PC-3 (cell line): ENCODE measurements around the gene KIAA1217. TPM values are rescaled to one million over a fixed set of nuclear protein-coding genes. Genes with fewer than 3 reads are reported as not detected.

ENCODE experiments used
- ATAC-seq: fragments of 200-7000 bp; cut with Tn5 transposase; 2 replicates; pipeline ENCODE4 v1.9.1; 2020; ENCODE audit warnings: mild to moderate bottlenecking, moderate library complexity
- BruUV-seq: library from RNA; stranded (reverse); fragments of 400-500 nt; replicated peaks from 2 replicates; lab custom pipeline; 2021; lab: Mats Ljungman, UMichigan
- CTCF ChIA-PET: fragments of 300-600 bp; sonication (Branson Sonifier 250); formaldehyde crosslinking; loops from one replicate; lab custom pipeline; 2022; ENCODE audit warnings: antibody characterized with exemption; lab: Charles Lee
- POLR2A ChIA-PET: fragments of 300-600 bp; sonication (Branson Sonifier 250); formaldehyde crosslinking; loops from one replicate; lab custom pipeline; 2022; ENCODE audit warnings: antibody characterized with exemption; ENCODE audit not compliant: unreplicated experiment; lab: Charles Lee
- DNase-seq: peaks from one replicate; pipeline ENCODE4 v3.0.0-alpha.2; 2015
- H2AFZ ChIP-seq: fragments of 300-600 bp; sonication (generic); 2 replicates; pipeline ENCODE4 v1.6.0; 2016; ENCODE audit warnings: antibody characterized with exemption, low read length
- H3F3A ChIP-seq: fragments of 300-600 bp; sonication (generic); one replicate; pipeline ENCODE4 v1.6.0; 2017; ENCODE audit warnings: antibody characterized with exemption, low read length, control low read depth, mild to moderate bottlenecking; ENCODE audit not compliant: unreplicated experiment
- H3K27ac ChIP-seq: fragments of 300-600 bp; sonication (generic); 2 replicates; pipeline ENCODE4 v1.5.1; 2016; ENCODE audit warnings: mild to moderate bottlenecking, low read length
- H3K27me3 ChIP-seq: fragments of 300-600 bp; sonication (generic); 2 replicates; pipeline ENCODE4 v1.6.1; 2016; ENCODE audit warnings: low read length, mixed read lengths
- H3K36me3 ChIP-seq: fragments of 300-600 bp; sonication (generic); 2 replicates; pipeline ENCODE4 v1.6.1; 2016; ENCODE audit warnings: low read depth, mixed run types, low read length, mixed read lengths
- H3K4me1 ChIP-seq: fragments of 300-600 bp; sonication (generic); 2 replicates; pipeline ENCODE4 v1.5.1; 2016; ENCODE audit warnings: low read length; ENCODE audit not compliant: insufficient read depth
- H3K4me2 ChIP-seq: fragments of 300-600 bp; sonication (generic); 2 replicates; pipeline ENCODE4 v1.6.0; 2016; ENCODE audit warnings: low read length
- H3K4me3 ChIP-seq: fragments of 300-600 bp; sonication (generic); 2 replicates; pipeline ENCODE4 v1.5.1; 2016; ENCODE audit warnings: mild to moderate bottlenecking, low read length, mixed read lengths
- H3K79me2 ChIP-seq: fragments of 300-600 bp; sonication (generic); 2 replicates; pipeline ENCODE4 v1.6.1; 2017; ENCODE audit warnings: low read length, mixed read lengths
- H3K9ac ChIP-seq: fragments of 300-600 bp; sonication (generic); 2 replicates; pipeline ENCODE4 v1.6.0; 2016; ENCODE audit warnings: mild to moderate bottlenecking, low read length
- H3K9me2 ChIP-seq: fragments of 300-600 bp; sonication (generic); replicated peaks from 2 replicates; pipeline ENCODE4 v1.6.1; 2016; ENCODE audit warnings: mixed run types, low read length, mixed read lengths
- H3K9me3 ChIP-seq: fragments of 300-600 bp; sonication (generic); 2 replicates; pipeline ENCODE4 v1.6.1; 2016; ENCODE audit warnings: low read length, mixed read lengths
- H4K20me1 ChIP-seq: fragments of 300-600 bp; sonication (generic); 2 replicates; pipeline ENCODE4 v1.6.1; 2016; ENCODE audit warnings: low read length, mixed read lengths
- EZH2 ChIP-seq: fragments of 300-600 bp; sonication (generic); IDR thresholded peaks from one replicate; pipeline ENCODE4 v1.6.1; 2017; ENCODE audit warnings: antibody characterized with exemption, mild to moderate bottlenecking, low read length; ENCODE audit not compliant: unreplicated experiment
- EZH2phosphoT487 ChIP-seq: fragments of 300-600 bp; sonication (generic); IDR thresholded peaks from 2 replicates; pipeline ENCODE4 v1.6.1; 2018; ENCODE audit warnings: mild to moderate bottlenecking, antibody characterized with exemption, low read length, borderline replicate concordance
- intact Hi-C: fragments of 100-400 bp; cut with micrococcal nuclease; formaldehyde crosslinking; loops from 2 replicates; pipeline ENCODE4 v1.9.0; 2023
- total RNA-seq: library from RNA; depleted of rRNA; stranded (reverse); fragments of >200 nt; gene quantifications from 2 replicates; pipeline ENCODE4 v1.2.3, GENCODE V29; 2014
- TF ChIP-seq, protein P1 (sequence below): fragments of 300-600 bp; sonication (generic); conservative IDR thresholded peaks from 2 replicates; pipeline ENCODE4 v1.5.1; 2017; ENCODE audit warnings: antibody characterized with exemption, low read depth, mild to moderate bottlenecking, low read length

KIAA1217 gene
- total RNA-seq, 1 experiment from 2014 or later, result 16.0 TPM

DNA sequence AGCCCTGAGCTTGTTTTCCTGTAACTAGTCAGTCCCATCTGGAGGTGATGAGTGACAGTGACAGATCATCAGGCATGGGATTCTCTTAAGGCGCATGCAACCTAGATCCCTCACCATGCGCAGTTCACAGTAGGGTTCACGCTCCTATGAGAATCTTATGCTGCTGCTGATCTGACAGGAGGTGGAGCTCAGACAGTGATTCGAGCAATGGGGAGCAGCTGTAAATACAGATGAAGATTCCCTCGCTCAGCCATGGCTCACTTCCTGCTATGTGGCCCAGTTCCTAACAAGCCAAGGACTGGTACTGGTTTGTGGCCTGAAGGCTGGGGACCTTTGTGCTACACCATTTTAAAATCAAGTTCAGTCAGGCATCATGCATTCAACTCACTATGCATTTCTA, 221.7 kb downstream of the KIAA1217 start:
- CTCF ChIA-PET, result no interaction called here
- H3K9ac ChIP-seq, result no peak overlapping the region
- no peak for ATAC-seq
- H3K4me1 ChIP-seq, result peaks cover 29% of the 10 kb centered on the region
- no peaks in the 10 kb centered on the region for H3K36me3 ChIP-seq
- H2AFZ ChIP-seq, result no peak overlapping the region
- TF ChIP-seq EZH2, result no peak
- TF ChIP-seq, protein P1, sequence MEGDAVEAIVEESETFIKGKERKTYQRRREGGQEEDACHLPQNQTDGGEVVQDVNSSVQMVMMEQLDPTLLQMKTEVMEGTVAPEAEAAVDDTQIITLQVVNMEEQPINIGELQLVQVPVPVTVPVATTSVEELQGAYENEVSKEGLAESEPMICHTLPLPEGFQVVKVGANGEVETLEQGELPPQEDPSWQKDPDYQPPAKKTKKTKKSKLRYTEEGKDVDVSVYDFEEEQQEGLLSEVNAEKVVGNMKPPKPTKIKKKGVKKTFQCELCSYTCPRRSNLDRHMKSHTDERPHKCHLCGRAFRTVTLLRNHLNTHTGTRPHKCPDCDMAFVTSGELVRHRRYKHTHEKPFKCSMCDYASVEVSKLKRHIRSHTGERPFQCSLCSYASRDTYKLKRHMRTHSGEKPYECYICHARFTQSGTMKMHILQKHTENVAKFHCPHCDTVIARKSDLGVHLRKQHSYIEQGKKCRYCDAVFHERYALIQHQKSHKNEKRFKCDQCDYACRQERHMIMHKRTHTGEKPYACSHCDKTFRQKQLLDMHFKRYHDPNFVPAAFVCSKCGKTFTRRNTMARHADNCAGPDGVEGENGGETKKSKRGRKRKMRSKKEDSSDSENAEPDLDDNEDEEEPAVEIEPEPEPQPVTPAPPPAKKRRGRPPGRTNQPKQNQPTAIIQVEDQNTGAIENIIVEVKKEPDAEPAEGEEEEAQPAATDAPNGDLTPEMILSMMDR, result no peak
- TF ChIP-seq EZH2phosphoT487, result no peak
- H3K27me3 ChIP-seq, result no peaks in the 10 kb centered on the region
- no peak overlapping the region for H3K4me3 ChIP-seq
- DNase-seq, result no peak
- H3K9me3 ChIP-seq, result no peaks in the 10 kb centered on the region
- H3K4me2 ChIP-seq, result no peak overlapping the region
- no peaks in the 10 kb centered on the region for H3K9me2 ChIP-seq
- BruUV-seq, result no TSS peak
- H3F3A ChIP-seq, result peaks cover 4% of the 10 kb centered on the region
- intact Hi-C loops, result no loop called here
- H3K79me2 ChIP-seq, result no peaks in the 10 kb centered on the region
- POLR2A ChIA-PET, result no interaction called here
- H3K27ac ChIP-seq, result no peak overlapping the region
- H4K20me1 ChIP-seq, result no peaks in the 10 kb centered on the region

DNA sequence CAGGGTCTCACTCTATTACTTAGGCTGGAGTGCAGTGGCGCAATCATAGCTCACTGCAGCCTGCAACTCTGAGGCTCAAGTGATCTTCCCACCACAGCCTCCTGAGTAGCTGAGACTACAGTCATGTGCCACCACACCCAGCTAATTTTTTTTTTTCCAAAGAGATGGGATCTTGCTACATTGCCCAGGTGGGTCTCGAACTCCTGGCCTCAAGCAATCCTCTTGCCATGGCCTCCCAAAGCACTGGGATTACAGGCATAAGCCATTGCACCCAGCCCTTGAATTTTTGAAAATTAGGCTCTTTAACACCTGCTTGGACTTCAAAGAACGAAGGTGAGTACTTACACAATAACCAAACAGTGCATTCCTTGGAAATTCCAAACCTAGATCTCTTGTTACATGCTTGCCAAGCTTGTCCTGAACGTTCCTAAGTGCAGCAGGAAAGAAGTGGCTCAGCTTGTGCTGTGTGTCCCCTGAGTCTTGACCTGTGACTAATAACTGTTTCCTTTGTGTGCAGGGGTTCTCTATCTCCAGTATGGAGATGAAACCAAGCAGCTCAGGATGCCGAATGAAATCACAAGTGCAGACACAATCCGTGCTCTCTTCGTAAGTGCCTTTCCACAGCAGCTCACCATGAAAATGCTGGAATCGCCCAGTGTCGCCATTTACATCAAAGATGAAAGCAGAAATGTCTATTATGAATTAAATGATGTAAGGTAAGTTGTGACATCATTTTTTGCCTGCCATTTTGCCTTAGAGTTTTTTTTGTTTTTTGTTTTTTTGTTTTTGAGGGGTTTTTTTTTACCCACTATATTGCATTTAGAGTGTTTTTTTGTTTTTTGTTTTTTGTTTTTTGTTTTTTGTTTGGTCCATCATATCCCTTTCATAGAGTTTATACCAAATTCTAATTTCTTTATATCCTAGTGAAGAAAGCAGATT, 223.8 kb downstream of the KIAA1217 start:
- POLR2A ChIA-PET, result interaction anchor here (0.7 kb wide), 1 partner anchor 184 kb away, joined by 3 read pairs; no protein-coding TSS in a partner anchor
- H3K27me3 ChIP-seq, result no peaks in the 10 kb centered on the region
- H4K20me1 ChIP-seq, result no peaks in the 10 kb centered on the region
- no peaks in the 10 kb centered on the region for H3K36me3 ChIP-seq
- no peaks in the 10 kb centered on the region for H3K9me2 ChIP-seq
- peaks cover 34% of the 10 kb centered on the region for H3K4me1 ChIP-seq
- H3K4me2 ChIP-seq, result peak overlapping the region; percentile 19; the same call in 1 of the 2 replicates
- H3K79me2 ChIP-seq, result no peaks in the 10 kb centered on the region
- intact Hi-C loops, result no loop called here
- no peaks in the 10 kb centered on the region for H3K9me3 ChIP-seq
- peak; percentile 43 for DNase-seq
- no TSS peak for BruUV-seq
- H3F3A ChIP-seq, result peaks cover 4% of the 10 kb centered on the region
- no peak overlapping the region for H2AFZ ChIP-seq
- no peak overlapping the region for H3K27ac ChIP-seq
- CTCF ChIA-PET, result no interaction called here
- no peak for ATAC-seq
- TF ChIP-seq EZH2phosphoT487 (no peak), EZH2 (no peak)
- TF ChIP-seq, protein P1, result no peak
- no peak overlapping the region for H3K9ac ChIP-seq
- no peak overlapping the region for H3K4me3 ChIP-seq

DNA sequence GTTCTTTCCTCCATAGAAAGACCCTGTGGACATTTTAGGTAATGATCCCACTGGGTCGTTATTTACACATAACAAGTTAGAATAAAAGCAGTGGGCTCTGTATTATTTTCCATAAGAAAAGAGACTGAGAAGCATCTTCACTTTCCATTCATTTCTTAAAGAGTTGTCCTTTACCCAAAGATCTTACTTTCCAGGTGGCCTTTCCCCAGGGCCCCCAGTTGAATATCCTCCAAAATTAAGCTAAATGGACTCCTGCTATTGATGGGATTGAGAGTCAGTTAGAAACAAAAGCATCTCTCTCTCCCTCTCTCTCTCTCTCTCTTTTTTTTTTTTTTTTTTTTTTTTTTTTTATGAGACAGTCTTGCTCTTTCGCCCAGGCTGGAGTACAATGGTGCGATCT, 224.8 kb downstream of the KIAA1217 start:
- Histone ChIP-seq H3K9ac (no peak overlapping the region), H3K4me3 (no peak overlapping the region), H3K36me3 (no peaks in the 10 kb centered on the region), H3K27ac (no peak overlapping the region), H3K4me1 (peaks cover 26% of the 10 kb centered on the region), H3K4me2 (no peak overlapping the region), H2AFZ (no peak overlapping the region), H3F3A (peaks cover 4% of the 10 kb centered on the region), H3K9me3 (no peaks in the 10 kb centered on the region), H3K9me2 (no peaks in the 10 kb centered on the region), H3K79me2 (no peaks in the 10 kb centered on the region), H3K27me3 (no peaks in the 10 kb centered on the region), H4K20me1 (no peaks in the 10 kb centered on the region)
- no TSS peak for BruUV-seq
- DNase-seq, result no peak
- CTCF ChIA-PET, result no interaction called here
- intact Hi-C loops, result no loop called here
- ATAC-seq, result no peak
- POLR2A ChIA-PET, result no interaction called here
- TF ChIP-seq EZH2 (no peak), EZH2phosphoT487 (no peak)
- TF ChIP-seq, protein P1, result no peak
